Measurements from ENCODE around the gene TMEM45B. TPM values are rescaled to one million over a fixed set of nuclear protein-coding genes. Genes with fewer than 3 reads are reported as not detected.
"Not testable (repeated sequence)": the region's sequence is repeated elsewhere in the genome, so short reads cannot be mapped to it uniquely, and the experiment has no call there.

Gene TMEM45B
- total and polyA plus RNA-seq, 5 donors from 2014 or later: 1.1 to 9.7 (median 3.7) TPM

DNA sequence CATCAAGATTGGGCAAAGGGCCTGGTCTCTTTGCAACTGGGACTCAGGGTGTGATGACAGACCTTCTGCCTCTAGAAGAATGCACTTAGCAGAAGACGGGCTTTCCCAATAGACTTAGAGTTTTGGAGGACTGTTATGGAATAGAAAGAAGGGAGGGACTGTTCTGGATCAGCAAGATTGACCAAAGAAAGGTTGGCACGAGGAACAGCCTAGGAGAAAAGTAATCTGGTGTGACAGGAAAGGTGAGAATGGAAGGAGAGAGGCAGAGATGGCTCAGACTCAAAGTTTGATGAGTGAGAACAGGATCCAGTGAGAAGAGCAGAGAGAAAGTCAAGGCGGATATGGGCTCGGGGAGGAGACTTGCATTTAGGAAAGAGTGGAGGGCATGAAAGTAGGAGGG, 23.0 kb upstream of the TMEM45B start:
- peaks cover 0 to 13% (median 5%) of the 10 kb centered on the region in 7 donors for H3K9me3 Mint-ChIP-seq
- Histone ChIP-seq H3K9me3 (ENCODE audit: control insufficient read depth in 2 of 2, low read length in 2 of 2) (no peaks in the 10 kb centered on the region), H3K4me3 (ENCODE audit: low read depth, low read length) (no peak overlapping the region), H3K27me3 (ENCODE audit: control insufficient read depth, insufficient read depth, low read length) (peaks cover under 1% of the 10 kb centered on the region), H3K36me3 (ENCODE audit: control insufficient read depth, insufficient read depth, low read length) (no peaks in the 10 kb centered on the region), H3K4me1 (ENCODE audit: control insufficient read depth, insufficient read depth, low read length, poor library complexity, severe bottlenecking) (no peaks in the 10 kb centered on the region), H3K27ac (ENCODE audit: insufficient read depth, low read length, poor library complexity, severe bottlenecking) (no peak overlapping the region)
- no peak overlapping the region for H3K4me3 Mint-ChIP-seq
- DNase-seq (no peak), ATAC-seq (ENCODE audit: low read depth in 2 of 2) (no peak)
- peaks cover 8% of the 10 kb centered on the region for H3K27me3 Mint-ChIP-seq
- H3K36me3 Mint-ChIP-seq: peaks cover 4% of the 10 kb centered on the region
- H3K27ac Mint-ChIP-seq: peak overlapping the region in 2 of 3 donors; percentile 15 to 31
- H3K4me1 Mint-ChIP-seq: peaks cover 0 to 6% (median 3%) of the 10 kb centered on the region in 4 donors

DNA sequence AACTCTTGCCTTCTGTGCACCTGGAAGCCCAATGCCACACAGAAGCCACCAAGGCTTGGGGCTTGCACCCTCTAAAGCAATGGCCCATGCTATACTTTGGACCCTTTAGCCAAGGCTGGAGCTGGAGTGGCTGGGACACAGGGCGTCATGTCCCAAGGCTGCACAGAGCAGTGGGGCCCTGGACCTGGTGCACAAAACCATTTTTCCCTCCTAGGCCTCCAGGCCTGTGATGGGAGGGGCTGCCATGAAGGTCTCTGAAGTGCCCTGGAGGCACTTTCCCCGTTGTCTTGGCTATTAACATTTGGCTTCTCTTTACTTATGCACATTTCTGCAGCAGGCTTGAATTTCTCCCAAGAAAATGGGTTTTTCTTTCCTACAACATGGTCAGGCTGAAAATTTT, 20.6 kb upstream of the TMEM45B start:
- H3K4me1 Mint-ChIP-seq: peaks cover 0 to 4% (median 1%) of the 10 kb centered on the region in 4 donors
- peaks cover 0 to 27% (median 12%) of the 10 kb centered on the region in 7 donors for H3K9me3 Mint-ChIP-seq
- Histone ChIP-seq H3K4me3 (ENCODE audit: low read depth, low read length) (no peak overlapping the region), H3K27me3 (ENCODE audit: control insufficient read depth, insufficient read depth, low read length) (no peaks in the 10 kb centered on the region), H3K4me1 (ENCODE audit: control insufficient read depth, insufficient read depth, low read length, poor library complexity, severe bottlenecking) (no peaks in the 10 kb centered on the region), H3K36me3 (ENCODE audit: control insufficient read depth, insufficient read depth, low read length) (no peaks in the 10 kb centered on the region), H3K27ac (ENCODE audit: insufficient read depth, low read length, poor library complexity, severe bottlenecking) (no peak overlapping the region), H3K9me3 (ENCODE audit: control insufficient read depth in 2 of 2, low read length in 2 of 2) (no peaks in the 10 kb centered on the region)
- DNase-seq: no peak
- peaks cover 4% of the 10 kb centered on the region for H3K36me3 Mint-ChIP-seq
- H3K4me3 Mint-ChIP-seq: no peak overlapping the region
- H3K27ac Mint-ChIP-seq: no peak overlapping the region
- peaks cover 16% of the 10 kb centered on the region for H3K27me3 Mint-ChIP-seq
- ATAC-seq (ENCODE audit: low read depth in 2 of 2): no peak

DNA sequence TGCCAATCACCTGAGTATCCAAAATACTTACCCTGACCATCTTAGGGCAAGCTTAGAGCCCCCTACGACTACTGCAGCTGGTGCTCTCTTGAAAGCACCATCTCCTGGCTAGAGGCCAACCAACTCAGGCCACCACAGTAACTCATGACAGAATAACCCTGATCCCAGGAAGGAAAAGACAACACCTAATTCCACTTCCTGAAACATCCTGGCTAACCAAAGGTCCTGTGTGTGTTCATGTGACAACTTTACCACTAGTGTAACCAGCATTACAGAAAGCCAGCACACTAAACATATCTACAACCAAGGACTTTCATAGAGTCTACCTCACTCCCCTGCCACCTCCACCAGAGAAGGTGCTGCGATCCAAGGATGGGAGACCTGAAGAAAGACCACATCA, 17.4 kb upstream of the TMEM45B start:
- peaks cover 0 to 27% (median 13%) of the 10 kb centered on the region in 7 donors for H3K9me3 Mint-ChIP-seq
- H3K27ac ChIP-seq (ENCODE audit: insufficient read depth, low read length, poor library complexity, severe bottlenecking): no peak overlapping the region
- H3K9me3 ChIP-seq (ENCODE audit: control insufficient read depth in 2 of 2, low read length in 2 of 2): no peaks in the 10 kb centered on the region
- H3K27ac Mint-ChIP-seq: no peak overlapping the region
- H3K4me3 ChIP-seq (ENCODE audit: low read depth, low read length): no peak overlapping the region
- no peak for ATAC-seq (ENCODE audit: low read depth in 2 of 2)
- H3K4me1 ChIP-seq (ENCODE audit: control insufficient read depth, insufficient read depth, low read length, poor library complexity, severe bottlenecking): no peaks in the 10 kb centered on the region
- no peak overlapping the region for H3K4me3 Mint-ChIP-seq
- H3K27me3 Mint-ChIP-seq: peaks cover 16% of the 10 kb centered on the region
- peaks cover 0 to 8% (median 2%) of the 10 kb centered on the region in 4 donors for H3K4me1 Mint-ChIP-seq
- DNase-seq: no peak
- H3K36me3 Mint-ChIP-seq: peaks cover 4% of the 10 kb centered on the region
- H3K27me3 ChIP-seq (ENCODE audit: control insufficient read depth, insufficient read depth, low read length): no peaks in the 10 kb centered on the region
- no peaks in the 10 kb centered on the region for H3K36me3 ChIP-seq (ENCODE audit: control insufficient read depth, insufficient read depth, low read length)

DNA sequence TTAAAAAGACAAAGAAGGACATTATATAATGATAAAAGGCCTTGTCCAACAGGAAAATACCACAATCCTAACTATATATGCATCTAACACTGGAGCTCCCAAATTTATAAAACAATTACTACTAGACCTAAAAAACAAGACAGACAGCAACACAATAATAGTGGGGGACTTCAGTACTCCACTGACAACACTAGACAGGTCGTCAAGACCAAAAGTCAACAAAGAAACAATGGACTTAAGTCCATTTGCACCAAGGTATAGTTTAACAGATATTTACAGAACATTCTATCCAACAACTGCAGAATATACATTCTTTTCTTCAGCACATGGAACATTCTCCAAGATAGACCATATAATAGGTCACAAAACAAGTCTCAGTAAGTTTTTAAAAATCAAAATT, 15.5 kb upstream of the TMEM45B start:
- H3K27me3 ChIP-seq (ENCODE audit: control insufficient read depth, insufficient read depth, low read length); ATAC-seq (ENCODE audit: low read depth in 2 of 2); H3K4me3 Mint-ChIP-seq; DNase-seq; H3K27ac Mint-ChIP-seq; H3K4me1 ChIP-seq (ENCODE audit: control insufficient read depth, insufficient read depth, low read length, poor library complexity, severe bottlenecking); H3K36me3 ChIP-seq (ENCODE audit: control insufficient read depth, insufficient read depth, low read length); H3K36me3 Mint-ChIP-seq; H3K9me3 ChIP-seq (ENCODE audit: control insufficient read depth in 2 of 2, low read length in 2 of 2); H3K4me3 ChIP-seq (ENCODE audit: low read depth, low read length); H3K27ac ChIP-seq (ENCODE audit: insufficient read depth, low read length, poor library complexity, severe bottlenecking): not testable (repeated sequence)
- Mint-ChIP-seq H3K4me1 (peaks cover 9 to 27% (median 12%) of the 10 kb centered on the region in 4 donors), H3K27me3 (peaks cover 19% of the 10 kb centered on the region), H3K9me3 (peaks cover 0 to 23% (median 12%) of the 10 kb centered on the region in 7 donors)

DNA sequence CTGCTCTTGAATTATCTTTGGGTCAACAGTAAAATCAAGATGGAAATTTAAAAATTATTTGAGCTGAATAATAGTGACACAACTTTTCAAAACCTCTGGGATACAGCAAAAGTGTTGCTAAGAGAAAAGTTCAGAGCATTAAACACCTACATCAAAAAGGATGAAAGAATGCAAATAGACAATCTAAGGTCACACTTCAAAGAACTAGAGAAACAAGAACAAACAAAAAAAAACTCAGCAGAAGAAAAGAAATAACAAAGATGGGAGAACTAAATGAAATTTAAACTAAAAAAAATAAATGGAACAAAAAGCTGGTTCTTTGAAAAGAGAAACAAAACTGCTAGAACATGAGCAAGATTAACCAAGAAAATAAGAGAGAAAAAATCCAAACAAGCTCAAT, 15.0 kb upstream of the TMEM45B start:
- no peaks in the 10 kb centered on the region for H3K36me3 Mint-ChIP-seq
- no peak overlapping the region for H3K27ac Mint-ChIP-seq

DNA sequence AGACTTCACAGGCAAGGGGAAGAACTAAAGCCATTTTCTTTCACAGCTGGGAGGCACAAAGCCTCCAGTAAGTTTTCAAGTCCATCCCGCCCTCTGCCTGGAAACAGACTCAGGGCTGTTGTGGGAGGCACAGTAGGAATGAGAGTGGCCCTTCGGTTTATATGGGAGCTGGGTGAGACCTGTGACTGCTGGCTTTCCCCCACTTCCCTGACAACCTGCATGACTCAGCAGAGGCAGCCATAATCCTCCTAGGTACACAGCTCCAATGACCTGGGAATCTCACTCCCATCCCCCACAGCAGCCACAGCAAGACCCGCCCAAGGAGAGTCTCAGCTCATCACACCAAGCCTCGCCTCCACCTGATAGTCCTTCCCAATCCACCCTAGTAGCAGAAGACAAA, 12.1 kb upstream of the TMEM45B start:
- peak overlapping the region in 3 of 4 donors; percentile 10 to 65 (median 49) for H3K4me3 Mint-ChIP-seq
- H3K4me1 Mint-ChIP-seq: peaks cover 9 to 32% (median 14%) of the 10 kb centered on the region in 4 donors
- H3K4me1 ChIP-seq (ENCODE audit: control insufficient read depth, insufficient read depth, low read length, poor library complexity, severe bottlenecking): no peaks in the 10 kb centered on the region
- H3K36me3 ChIP-seq (ENCODE audit: control insufficient read depth, insufficient read depth, low read length): no peaks in the 10 kb centered on the region
- no peaks in the 10 kb centered on the region for H3K27me3 ChIP-seq (ENCODE audit: control insufficient read depth, insufficient read depth, low read length)
- H3K27ac Mint-ChIP-seq: peak overlapping the region; percentile 78 to 95 (median 94)
- ATAC-seq (ENCODE audit: low read depth in 2 of 2) (no peak), DNase-seq (no peak)
- H3K4me3 ChIP-seq (ENCODE audit: low read depth, low read length): no peak overlapping the region
- peaks cover 0 to 12% (median 7%) of the 10 kb centered on the region in 7 donors for H3K9me3 Mint-ChIP-seq
- peaks cover 0 to 3% of the 10 kb centered on the region in 2 experiments for H3K9me3 ChIP-seq (ENCODE audit: control insufficient read depth in 2 of 2, low read length in 2 of 2)
- no peak overlapping the region for H3K27ac ChIP-seq (ENCODE audit: insufficient read depth, low read length, poor library complexity, severe bottlenecking)
- peaks cover 18% of the 10 kb centered on the region for H3K27me3 Mint-ChIP-seq
- no peaks in the 10 kb centered on the region for H3K36me3 Mint-ChIP-seq

More for the DNA sequence above, 15.0 kb upstream of the TMEM45B start:
- Histone ChIP-seq H3K4me3 (ENCODE audit: low read depth, low read length) (no peak overlapping the region), H3K27me3 (ENCODE audit: control insufficient read depth, insufficient read depth, low read length) (no peaks in the 10 kb centered on the region), H3K27ac (ENCODE audit: insufficient read depth, low read length, poor library complexity, severe bottlenecking) (no peak overlapping the region), H3K9me3 (ENCODE audit: control insufficient read depth in 2 of 2, low read length in 2 of 2) (no peaks in the 10 kb centered on the region), H3K36me3 (ENCODE audit: control insufficient read depth, insufficient read depth, low read length) (no peaks in the 10 kb centered on the region), H3K4me1 (ENCODE audit: control insufficient read depth, insufficient read depth, low read length, poor library complexity, severe bottlenecking) (no peaks in the 10 kb centered on the region)
- Mint-ChIP-seq H3K9me3 (peaks cover 0 to 19% (median 8%) of the 10 kb centered on the region in 7 donors), H3K27me3 (peaks cover 18% of the 10 kb centered on the region), H3K4me1 (peaks cover 9 to 28% (median 14%) of the 10 kb centered on the region in 4 donors), H3K4me3 (no peak overlapping the region)
- DNase-seq: no peak
- ATAC-seq (ENCODE audit: low read depth in 2 of 2): no peak

DNA sequence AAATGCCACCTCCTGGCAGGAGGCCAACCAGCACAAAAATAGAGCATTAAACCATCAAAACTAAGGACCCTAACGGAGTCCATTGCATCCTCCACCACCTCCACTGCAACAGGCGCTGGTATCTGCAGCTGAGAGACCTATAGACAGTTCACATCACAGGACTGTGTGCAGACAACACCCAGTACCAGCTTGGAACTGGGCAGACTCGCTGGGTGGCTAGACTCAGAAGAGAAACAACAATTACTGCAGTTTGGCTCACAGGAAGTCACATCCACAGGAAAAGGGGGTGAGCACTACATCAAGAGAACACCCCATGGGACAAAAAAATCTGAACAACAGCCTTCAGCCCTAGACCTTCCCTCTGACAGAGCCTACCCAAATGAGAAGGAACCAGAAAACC, 11.6 kb upstream of the TMEM45B start:
- Histone ChIP-seq H3K4me1 (ENCODE audit: control insufficient read depth, insufficient read depth, low read length, poor library complexity, severe bottlenecking) (no peaks in the 10 kb centered on the region), H3K36me3 (ENCODE audit: control insufficient read depth, insufficient read depth, low read length) (no peaks in the 10 kb centered on the region), H3K4me3 (ENCODE audit: low read depth, low read length) (no peak overlapping the region), H3K27me3 (ENCODE audit: control insufficient read depth, insufficient read depth, low read length) (no peaks in the 10 kb centered on the region), H3K9me3 (ENCODE audit: control insufficient read depth in 2 of 2, low read length in 2 of 2) (peaks cover 0 to 3% of the 10 kb centered on the region in 2 experiments), H3K27ac (ENCODE audit: insufficient read depth, low read length, poor library complexity, severe bottlenecking) (no peak overlapping the region)
- ATAC-seq (ENCODE audit: low read depth in 2 of 2): peak; percentile 57 to 66
- peak overlapping the region; percentile 78 to 95 (median 94) for H3K27ac Mint-ChIP-seq
- DNase-seq: peak in 2 of 3 donors; percentile 44 to 64
- peak overlapping the region in 2 of 4 donors; percentile 49 to 65 for H3K4me3 Mint-ChIP-seq
- H3K27me3 Mint-ChIP-seq: peaks cover 13% of the 10 kb centered on the region
- H3K36me3 Mint-ChIP-seq: no peaks in the 10 kb centered on the region
- H3K4me1 Mint-ChIP-seq: peaks cover 9 to 32% (median 14%) of the 10 kb centered on the region in 4 donors
- peaks cover 0 to 9% (median 4%) of the 10 kb centered on the region in 7 donors for H3K9me3 Mint-ChIP-seq

DNA sequence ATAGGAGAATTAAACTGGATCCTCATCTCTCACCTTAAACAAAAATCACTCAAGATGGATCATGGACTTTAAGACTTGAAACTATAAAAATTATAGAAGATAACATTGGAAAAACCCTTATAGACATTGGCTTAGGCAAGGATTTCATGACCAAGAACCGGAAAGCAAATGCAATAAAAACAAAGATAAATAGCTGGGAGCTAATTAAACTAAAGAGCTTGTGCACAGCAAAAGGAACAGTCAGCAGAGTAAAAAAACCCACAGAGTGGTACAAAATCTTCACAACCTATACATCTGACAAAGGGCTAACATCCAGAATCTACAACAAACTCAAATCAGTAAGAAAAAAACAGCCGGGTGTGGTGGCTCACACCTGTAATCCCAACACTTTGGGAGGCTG, 7.4 kb upstream of the TMEM45B start:
- H3K9me3 Mint-ChIP-seq: peaks cover 0 to 13% (median 1%) of the 10 kb centered on the region in 7 donors
- not testable (repeated sequence) for H3K27ac ChIP-seq (ENCODE audit: insufficient read depth, low read length, poor library complexity, severe bottlenecking); H3K4me3 ChIP-seq (ENCODE audit: low read depth, low read length); H3K4me3 Mint-ChIP-seq; H3K36me3 Mint-ChIP-seq; H3K36me3 ChIP-seq (ENCODE audit: control insufficient read depth, insufficient read depth, low read length); ATAC-seq (ENCODE audit: low read depth in 2 of 2); H3K27ac Mint-ChIP-seq; DNase-seq; H3K27me3 ChIP-seq (ENCODE audit: control insufficient read depth, insufficient read depth, low read length); H3K4me1 ChIP-seq (ENCODE audit: control insufficient read depth, insufficient read depth, low read length, poor library complexity, severe bottlenecking); H3K9me3 ChIP-seq (ENCODE audit: control insufficient read depth in 2 of 2, low read length in 2 of 2)
- H3K4me1 Mint-ChIP-seq: peaks cover 9 to 24% (median 12%) of the 10 kb centered on the region in 4 donors
- H3K27me3 Mint-ChIP-seq: peaks cover 18% of the 10 kb centered on the region

All from CD4-positive, CD25-positive, alpha-beta regulatory T cell (primary cell).